WTC11 (cell line): ENCODE measurements around the gene TBC1D22A.

Experiments used
- CTCF ChIP-seq: fragments of 200-600 bp; IDR thresholded peaks from 2 replicates; pipeline ENCODE4 v1.8.0; 2022; ENCODE audit warnings: antibody characterized with exemption
- ETV6 ChIP-seq: sonication (generic); formaldehyde crosslinking; IDR thresholded peaks from 2 replicates; pipeline ENCODE4 v1.8.1; 2022; ENCODE audit warnings: mild to moderate bottlenecking, missing genetic modification reagents
- NR3C1 ChIP-seq: sonication (generic); formaldehyde crosslinking; conservative IDR thresholded peaks from 2 replicates; pipeline ENCODE4 v1.8.1; 2023; ENCODE audit warnings: low read depth, mild to moderate bottlenecking, missing genetic modification reagents
- SMAD4 ChIP-seq: sonication (generic); formaldehyde crosslinking; IDR thresholded peaks from 2 replicates; pipeline ENCODE4 v1.8.0; 2022; ENCODE audit warnings: mild to moderate bottlenecking, missing genetic modification reagents
- ZNF232 ChIP-seq: sonication (generic); formaldehyde crosslinking; IDR thresholded peaks from 2 replicates; pipeline ENCODE4 v1.8.0; 2022; ENCODE audit warnings: mild to moderate bottlenecking, missing genetic modification reagents

- no peak for TF ChIP-seq SMAD4 (CRISPR knock-in tag)
- no peak for TF ChIP-seq ZNF232 (CRISPR knock-in tag)
- TF ChIP-seq ETV6, result no peak
- TF ChIP-seq NR3C1 (CRISPR knock-in tag), result no peak
- no peak for TF ChIP-seq CTCF
Measured at GRCh38 chr22:47102081-47102480, 339.6 kb downstream of the TBC1D22A start.
